Suprapubic skin (tissue), 4 donors: Measurements from ENCODE around the gene KRT85. TPM values are rescaled to one million over a fixed set of nuclear protein-coding genes. Genes with fewer than 3 reads are reported as not detected.

Experiments used
- DNase-seq, 2 donors: peaks; one replicate each; pipeline ENCODE4 v3.0.0-alpha.2; 2019; ENCODE audit warnings: low spot score in 2 of 2
- H3K27ac ChIP-seq: fragments of 200-600 bp; sonication (generic); one replicate; pipeline ENCODE4 v1.5.1; 2019
- H3K27me3 ChIP-seq: fragments of 200-600 bp; sonication (generic); one replicate; pipeline ENCODE4 v1.5.1; 2019
- H3K36me3 ChIP-seq: fragments of 200-600 bp; sonication (generic); one replicate; pipeline ENCODE4 v1.5.1; 2019
- H3K4me1 ChIP-seq: fragments of 200-600 bp; sonication (generic); one replicate; pipeline ENCODE4 v1.5.1; 2019
- H3K4me3 ChIP-seq: fragments of 200-600 bp; sonication (generic); one replicate; pipeline ENCODE4 v1.5.1; 2019; ENCODE audit warnings: mild to moderate bottlenecking
- H3K9me3 ChIP-seq: fragments of 200-600 bp; sonication (generic); one replicate; pipeline ENCODE4 v1.5.1; 2019
- EP300 ChIP-seq: sonication (generic); formaldehyde crosslinking; IDR thresholded peaks from one replicate; pipeline ENCODE4 v1.6.1; 2017; ENCODE audit warnings: antibody characterized with exemption
- POLR2A ChIP-seq, 2 donors: fragments of 450-650 bp; IDR thresholded peaks; one replicate each; pipeline ENCODE4 v1.6.1; 2017; ENCODE audit warnings: antibody characterized with exemption in 2 of 2, mild to moderate bottlenecking in 2 of 2, moderate library complexity in 2 of 2
- POLR2AphosphoS5 ChIP-seq, 3 donors: sonication (generic); formaldehyde crosslinking; IDR thresholded peaks; one replicate each; pipeline ENCODE4 v1.6.1; 2017; ENCODE audit warnings: antibody characterized with exemption in 3 of 3
- WGBS: methylation state at CpG from one replicate; pipeline ENCODE4 v1.1.5; 2018; 5-methylcytosine and 5-hydroxymethylcytosine counted together
- total RNA-seq, 4 donors: library from RNA; depleted of rRNA; stranded (reverse); fragments of >200 nt; gene quantifications; one replicate each; pipeline ENCODE4 v1.1.0, GENCODE V29; 2016
- TF ChIP-seq, protein P1 (sequence below), 2 donors: fragments of 200-600 bp in 1 of 2; fragments of 450-650 bp in 1 of 2; sonication (generic) in 1 of 2; IDR thresholded peaks; one replicate each; pipeline ENCODE4 v1.5.1; 2016 to 2019; ENCODE audit warnings: antibody characterized with exemption in 2 of 2, mild to moderate bottlenecking in 1 of 2, moderate library complexity in 1 of 2

KRT85 gene
- total RNA-seq, 4 donors from 2014 or later = 4.2 to 766 (median 96.1) TPM

DNA sequence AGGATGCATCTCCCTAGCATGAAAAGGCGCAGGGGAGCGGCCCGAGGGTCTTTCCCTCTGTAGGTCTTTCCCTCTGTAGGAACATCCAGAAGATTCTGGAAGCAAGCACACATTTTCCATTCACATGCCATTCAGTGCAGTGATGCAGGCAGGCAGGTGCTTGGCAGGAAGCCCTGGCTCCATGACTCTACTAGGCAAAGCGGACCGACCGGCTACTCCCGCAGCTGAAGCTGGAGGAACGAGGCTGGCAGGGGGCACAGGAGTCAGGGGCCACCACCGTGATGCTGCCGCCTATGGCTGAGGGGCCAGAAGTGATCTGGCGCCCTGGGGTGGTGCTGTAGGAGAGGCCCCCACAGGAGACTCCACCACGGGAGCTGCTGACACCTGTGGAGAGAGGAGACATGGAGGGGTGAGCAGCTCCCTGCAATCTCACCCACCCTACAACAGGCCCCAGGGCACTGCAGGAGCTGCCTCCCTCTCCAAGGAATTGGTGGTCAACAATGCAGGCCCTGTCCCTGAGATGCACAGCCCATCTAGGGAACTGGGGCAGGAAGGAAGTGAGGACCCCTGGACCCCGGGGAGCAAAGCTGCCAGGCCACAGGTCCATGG lies 6.5 kb downstream of the KRT85 start:
- WGBS = 50% methylated on average over 10 of the region's 13 CpGs
- DNase-seq = peak; percentile 59 to 74

DNA sequence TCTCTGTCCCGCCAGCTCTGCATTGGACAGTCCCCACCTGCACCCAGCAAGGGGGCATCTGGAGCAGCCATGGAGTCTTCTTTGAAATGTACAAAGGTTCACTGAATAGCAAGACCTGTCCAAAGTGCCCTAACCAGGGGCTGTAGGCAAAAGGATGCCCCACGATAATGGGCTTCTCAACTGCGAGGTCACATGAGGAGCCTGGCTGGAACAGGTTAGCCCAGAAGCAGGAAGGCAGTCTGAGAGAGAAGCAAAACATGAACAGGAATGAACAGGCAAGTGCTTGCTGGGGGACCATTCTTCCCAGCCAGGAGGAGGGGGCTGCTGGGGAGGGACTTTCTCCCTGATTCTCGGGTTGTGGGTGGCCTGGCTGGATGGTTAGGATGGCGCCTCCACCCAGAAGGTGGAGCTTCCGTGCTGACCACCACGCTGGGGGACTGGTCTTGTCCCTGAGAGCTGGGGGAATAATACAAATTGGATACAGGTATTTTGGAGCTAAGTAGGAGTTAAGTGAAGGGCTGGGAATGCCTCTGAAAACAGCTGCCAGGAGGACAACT lies 7.1 kb downstream of the KRT85 start:
- no peaks in the 10 kb centered on the region for H3K36me3 ChIP-seq
- TF ChIP-seq POLR2A (IDR thresholded peaks at IDR 0.05) (no peak), POLR2AphosphoS5 (IDR thresholded peaks at IDR 0.05) (no peak), EP300 (no peak)
- TF ChIP-seq, protein P1, sequence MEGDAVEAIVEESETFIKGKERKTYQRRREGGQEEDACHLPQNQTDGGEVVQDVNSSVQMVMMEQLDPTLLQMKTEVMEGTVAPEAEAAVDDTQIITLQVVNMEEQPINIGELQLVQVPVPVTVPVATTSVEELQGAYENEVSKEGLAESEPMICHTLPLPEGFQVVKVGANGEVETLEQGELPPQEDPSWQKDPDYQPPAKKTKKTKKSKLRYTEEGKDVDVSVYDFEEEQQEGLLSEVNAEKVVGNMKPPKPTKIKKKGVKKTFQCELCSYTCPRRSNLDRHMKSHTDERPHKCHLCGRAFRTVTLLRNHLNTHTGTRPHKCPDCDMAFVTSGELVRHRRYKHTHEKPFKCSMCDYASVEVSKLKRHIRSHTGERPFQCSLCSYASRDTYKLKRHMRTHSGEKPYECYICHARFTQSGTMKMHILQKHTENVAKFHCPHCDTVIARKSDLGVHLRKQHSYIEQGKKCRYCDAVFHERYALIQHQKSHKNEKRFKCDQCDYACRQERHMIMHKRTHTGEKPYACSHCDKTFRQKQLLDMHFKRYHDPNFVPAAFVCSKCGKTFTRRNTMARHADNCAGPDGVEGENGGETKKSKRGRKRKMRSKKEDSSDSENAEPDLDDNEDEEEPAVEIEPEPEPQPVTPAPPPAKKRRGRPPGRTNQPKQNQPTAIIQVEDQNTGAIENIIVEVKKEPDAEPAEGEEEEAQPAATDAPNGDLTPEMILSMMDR (IDR thresholded peaks at IDR 0.05) = no peak
- H3K4me1 ChIP-seq = peaks cover 8% of the 10 kb centered on the region
- DNase-seq = peak in 1 of 2 donors; percentile 35
- no peak overlapping the region for H3K27ac ChIP-seq
- H3K9me3 ChIP-seq = no peaks in the 10 kb centered on the region
- WGBS = 68% methylated on average over 6 of the region's 7 CpGs
- peaks cover 4% of the 10 kb centered on the region for H3K27me3 ChIP-seq
- H3K4me3 ChIP-seq = no peak overlapping the region

More for the DNA sequence above, 6.5 kb downstream of the KRT85 start:
- H3K27me3 ChIP-seq = peaks cover 4% of the 10 kb centered on the region
- no peaks in the 10 kb centered on the region for H3K36me3 ChIP-seq
- no peak overlapping the region for H3K4me3 ChIP-seq
- TF ChIP-seq EP300 = no peak
- TF ChIP-seq, protein P1 (IDR thresholded peaks at IDR 0.05) = no peak
- no peak for TF ChIP-seq POLR2AphosphoS5 (IDR thresholded peaks at IDR 0.05)
- TF ChIP-seq POLR2A (IDR thresholded peaks at IDR 0.05) = no peak
- H3K27ac ChIP-seq = no peak overlapping the region
- H3K4me1 ChIP-seq = peaks cover 8% of the 10 kb centered on the region
- H3K9me3 ChIP-seq = no peaks in the 10 kb centered on the region

DNA sequence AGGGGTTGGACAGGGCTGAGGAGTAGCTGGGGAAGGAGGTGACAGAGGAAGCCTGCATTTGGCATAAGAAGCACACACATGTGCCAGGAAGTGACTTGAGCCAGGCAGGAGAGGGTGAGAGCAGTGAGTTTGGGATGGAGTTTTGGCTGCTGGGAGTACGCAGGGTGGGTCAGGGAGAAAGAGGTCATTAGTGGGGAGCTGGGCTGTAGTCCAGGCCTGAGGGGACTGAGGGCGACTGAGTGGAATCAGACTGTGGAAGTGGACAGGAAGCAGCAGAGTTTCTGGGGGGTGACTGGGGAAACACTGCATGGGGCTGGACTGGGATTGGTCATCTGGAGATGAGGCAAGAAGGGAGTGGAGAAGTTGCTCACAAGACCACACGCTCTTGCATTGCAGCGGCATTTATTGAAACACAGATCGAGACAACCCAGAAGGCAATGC lies 7.6 kb downstream of the KRT85 start:
- no peak for TF ChIP-seq EP300
- no peak for TF ChIP-seq POLR2AphosphoS5 (IDR thresholded peaks at IDR 0.05)
- TF ChIP-seq POLR2A (IDR thresholded peaks at IDR 0.05) = no peak
- TF ChIP-seq, protein P1 (IDR thresholded peaks at IDR 0.05) = no peak
- no peaks in the 10 kb centered on the region for H3K36me3 ChIP-seq
- H3K4me3 ChIP-seq = no peak overlapping the region
- H3K27ac ChIP-seq = no peak overlapping the region
- H3K9me3 ChIP-seq = no peaks in the 10 kb centered on the region
- H3K4me1 ChIP-seq = peaks cover 8% of the 10 kb centered on the region
- 68% methylated on average over 5 of the region's 5 CpGs for WGBS
- DNase-seq = peak in 1 of 2 donors; percentile 52
- H3K27me3 ChIP-seq = peaks cover 4% of the 10 kb centered on the region

DNA sequence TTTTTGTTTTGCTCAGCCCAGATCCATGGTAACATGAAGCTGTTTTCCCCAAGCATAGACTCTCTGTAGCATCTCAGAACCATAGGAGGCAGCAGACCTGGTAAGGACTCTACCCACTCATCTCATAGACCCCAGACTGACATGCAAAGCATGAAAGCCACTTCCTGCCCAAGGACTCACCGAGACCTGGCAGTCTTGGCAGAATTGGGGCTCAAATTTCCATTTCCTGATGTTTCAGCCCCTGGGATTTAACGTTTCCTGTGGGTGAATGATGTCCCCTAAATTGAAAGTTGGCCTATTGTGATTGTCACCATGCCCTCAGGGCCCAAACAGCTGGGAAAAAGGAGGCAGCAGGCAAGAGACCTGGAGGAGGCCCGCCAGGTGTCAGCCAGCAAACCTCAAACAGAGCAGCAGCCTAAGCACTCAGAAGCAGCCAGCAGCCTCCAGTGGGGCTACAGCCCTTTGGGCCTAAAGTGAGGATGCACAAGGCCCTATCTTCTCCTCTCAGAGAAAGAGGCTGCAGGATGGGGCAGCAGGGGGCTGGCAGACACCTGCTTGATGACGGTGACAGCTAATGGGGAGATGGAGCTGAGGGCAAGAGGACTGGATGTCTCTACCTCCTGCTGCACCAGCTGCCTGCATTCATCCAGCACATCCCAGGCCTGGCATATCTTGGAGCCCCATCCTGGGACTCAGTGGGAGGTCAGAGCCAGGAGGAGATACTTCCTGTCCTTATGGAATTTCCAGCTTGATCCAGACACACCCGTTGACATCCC lies 8.5 kb downstream of the KRT85 start:
- Histone ChIP-seq H3K4me3 (no peak overlapping the region), H3K27ac (no peak overlapping the region), H3K36me3 (no peaks in the 10 kb centered on the region), H3K27me3 (peaks cover 4% of the 10 kb centered on the region), H3K9me3 (no peaks in the 10 kb centered on the region), H3K4me1 (peaks cover 13% of the 10 kb centered on the region)
- TF ChIP-seq POLR2AphosphoS5 (IDR thresholded peaks at IDR 0.05) (no peak), POLR2A (IDR thresholded peaks at IDR 0.05) (no peak), EP300 (no peak)
- TF ChIP-seq, protein P1 (IDR thresholded peaks at IDR 0.05) = no peak
- DNase-seq = peak; percentile 32 to 46
- WGBS = 62% methylated on average over 5 of the region's 5 CpGs
